Cortex of kidney (tissue), 1 donor: Measurements from ENCODE around the gene SEC22C.

ENCODE experiments used
- DNase-seq: peaks from one replicate; lab custom pipeline; 2025; lab: John Stamatoyannopoulos, UW

SEC22C gene

DNA sequence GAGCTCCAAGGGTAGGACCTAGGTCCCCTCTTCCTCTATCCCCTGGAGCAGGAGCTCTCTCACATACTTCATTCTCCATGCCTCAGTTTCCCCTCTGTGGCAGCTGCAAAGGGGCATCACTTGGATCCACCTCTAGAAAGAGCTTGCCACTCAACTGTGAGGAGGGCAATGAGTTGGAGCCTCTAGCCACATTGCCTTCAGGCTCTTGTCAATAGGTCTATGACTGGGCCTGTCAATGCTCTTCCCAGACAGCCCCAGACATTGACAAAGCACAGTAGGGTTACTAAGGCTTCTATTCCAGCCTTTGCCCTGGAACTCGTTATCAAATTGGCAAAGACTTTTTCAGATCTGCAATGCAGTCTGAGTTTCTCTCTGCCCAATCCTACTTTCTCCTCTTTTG lies 83.7 kb downstream of the SEC22C start:
- no peak for DNase-seq
